ENCODE data around the gene FHIT. TPM values are rescaled to one million over a fixed set of nuclear protein-coding genes. Genes with fewer than 3 reads are reported as not detected.
"Not testable (repeated sequence)": the region's sequence is repeated elsewhere in the genome, so short reads cannot be mapped to it uniquely, and the experiment has no call there.

FHIT gene
- total and polyA plus RNA-seq, 4 donors = 2.6 to 21.3 (median 8.7) TPM

DNA sequence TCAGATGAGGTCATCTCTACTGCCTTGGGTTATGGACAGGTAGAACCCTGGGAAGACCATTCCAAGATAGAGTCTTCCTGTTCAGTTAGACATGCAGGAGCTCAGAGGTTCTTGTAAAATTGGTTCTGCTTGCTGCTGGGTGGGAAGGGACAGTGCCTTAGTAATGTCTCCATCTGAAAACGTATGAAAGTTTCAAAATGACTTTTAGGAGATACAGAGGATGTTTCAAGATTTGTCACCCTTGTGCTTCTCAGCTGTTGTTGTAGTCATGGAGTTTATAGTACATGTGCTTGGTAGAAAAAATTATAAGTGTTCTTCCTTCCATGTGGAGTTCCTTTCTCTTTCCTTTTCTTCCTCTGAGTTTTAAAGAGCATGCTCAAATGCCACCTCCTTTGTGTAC, 1316.2 kb downstream of the FHIT start:
- Histone ChIP-seq H3K27ac (ENCODE audit: low read depth in 1 of 2, low read length in 1 of 2) (no peak overlapping the region), H3K4me3 (no peak overlapping the region), H3K4me1 (ENCODE audit: control insufficient read depth in 5 of 5, insufficient read depth in 5 of 5, low read length in 5 of 5) (peaks cover 0 to 7% (median 3%) of the 10 kb centered on the region in 5 donors), H3K9me3 (ENCODE audit: control insufficient read depth in 4 of 4, insufficient read depth in 3 of 4, low read length in 3 of 4) (peaks cover 0 to under 1% (median 0%) of the 10 kb centered on the region in 4 donors), H3K9ac (ENCODE audit: insufficient read depth in 1 of 2, low read length in 2 of 2) (no peak overlapping the region), H3K36me3 (ENCODE audit: control insufficient read depth in 4 of 4, insufficient read depth in 4 of 4, low read length in 4 of 4) (no peaks in the 10 kb centered on the region), H3K27me3 (ENCODE audit: control insufficient read depth in 3 of 3, insufficient read depth in 3 of 3, low read length in 2 of 3) (no peaks in the 10 kb centered on the region)
- no peak for TF ChIP-seq CTCF (IDR thresholded peaks at IDR 0.05; ENCODE audit: control extremely low read depth, extremely low read depth)
- no peak for ATAC-seq (ENCODE audit: insufficient read depth, low FRiP score)
- no peak for DNase-seq
- 64 to 84% methylated on average over 1 of the region's 1 CpG for WGBS, 2 donors

- not testable (repeated sequence) for H3K36me3 ChIP-seq (ENCODE audit: control insufficient read depth in 4 of 4, insufficient read depth in 4 of 4, low read length in 4 of 4); H3K9me3 ChIP-seq (ENCODE audit: control insufficient read depth in 4 of 4, insufficient read depth in 3 of 4, low read length in 3 of 4); H3K27ac ChIP-seq (ENCODE audit: low read depth in 1 of 2, low read length in 1 of 2); H3K9ac ChIP-seq (ENCODE audit: insufficient read depth in 1 of 2, low read length in 2 of 2); H3K4me1 ChIP-seq (ENCODE audit: control insufficient read depth in 5 of 5, insufficient read depth in 5 of 5, low read length in 5 of 5); H3K4me3 ChIP-seq; H3K27me3 ChIP-seq (ENCODE audit: control insufficient read depth in 3 of 3, insufficient read depth in 3 of 3, low read length in 2 of 3); ATAC-seq (ENCODE audit: insufficient read depth, low FRiP score); DNase-seq
- 68 to 95% methylated on average over 2 of the region's 2 CpGs for WGBS, 2 donors
Measured at GRCh38 chr3:59934560-59934959, 1316.7 kb downstream of the FHIT start.

DNA sequence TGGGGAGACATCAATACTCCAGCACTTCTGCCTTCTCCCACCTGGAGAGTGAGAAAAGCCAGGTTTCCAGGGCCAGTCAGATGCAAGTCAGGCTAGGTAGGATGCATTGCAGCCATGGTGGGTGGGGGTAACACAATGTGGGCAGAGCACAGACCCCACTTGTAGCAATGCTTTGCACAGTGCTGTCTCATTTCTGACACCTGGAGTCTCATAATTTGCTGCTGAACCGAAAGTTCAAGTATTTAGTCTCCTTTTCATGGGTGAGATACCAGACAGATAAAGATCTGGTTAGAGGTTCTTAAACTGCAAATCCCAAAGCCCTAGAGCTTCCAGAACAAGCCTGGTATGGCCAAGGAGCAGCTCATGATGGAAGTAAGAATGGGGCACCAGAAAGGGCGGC, 1321.1 kb downstream of the FHIT start:
- Histone ChIP-seq H3K4me1 (ENCODE audit: control insufficient read depth in 5 of 5, insufficient read depth in 5 of 5, low read length in 5 of 5) (no peaks in the 10 kb centered on the region), H3K36me3 (ENCODE audit: control insufficient read depth in 4 of 4, insufficient read depth in 4 of 4, low read length in 4 of 4) (no peaks in the 10 kb centered on the region), H3K9ac (ENCODE audit: insufficient read depth in 1 of 2, low read length in 2 of 2) (no peak overlapping the region), H3K9me3 (ENCODE audit: control insufficient read depth in 4 of 4, insufficient read depth in 3 of 4, low read length in 3 of 4) (peaks cover 0 to 1% (median 0%) of the 10 kb centered on the region in 4 donors), H3K27me3 (ENCODE audit: control insufficient read depth in 3 of 3, insufficient read depth in 3 of 3, low read length in 2 of 3) (no peaks in the 10 kb centered on the region), H3K27ac (ENCODE audit: low read depth in 1 of 2, low read length in 1 of 2) (no peak overlapping the region), H3K4me3 (no peak overlapping the region)
- DNase-seq = no peak
- no peak for ATAC-seq (ENCODE audit: insufficient read depth, low FRiP score)
- 91 to 92% methylated on average over 2 of the region's 2 CpGs for WGBS, 2 donors
- no peak for TF ChIP-seq CTCF (IDR thresholded peaks at IDR 0.05; ENCODE audit: control extremely low read depth, extremely low read depth)

DNA sequence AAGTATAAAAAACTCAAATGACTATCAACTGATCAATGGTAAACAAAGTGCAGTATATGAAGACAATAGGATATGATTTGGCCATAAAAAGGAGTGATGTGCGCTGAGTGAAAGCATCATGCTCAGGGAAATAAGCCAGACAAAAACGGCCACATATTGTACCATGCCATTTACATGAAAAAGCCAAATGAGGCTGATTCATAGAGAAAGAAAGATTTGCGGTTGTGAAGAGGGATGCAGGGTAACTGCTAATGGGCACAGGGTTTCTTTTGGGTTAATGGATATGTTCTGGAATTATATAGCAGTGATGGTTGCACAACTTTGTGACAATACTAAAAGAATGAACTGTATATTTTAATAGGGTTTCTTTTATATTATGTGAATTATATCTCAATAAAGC, 1324.2 kb downstream of the FHIT start:
- no peak for ATAC-seq (ENCODE audit: insufficient read depth, low FRiP score)
- WGBS, 2 donors = 93 to 94% methylated on average over 3 of the region's 3 CpGs
- H3K36me3 ChIP-seq (ENCODE audit: control insufficient read depth in 4 of 4, insufficient read depth in 4 of 4, low read length in 4 of 4) = no peaks in the 10 kb centered on the region

More for the DNA sequence above, 1324.2 kb downstream of the FHIT start:
- H3K27ac ChIP-seq (ENCODE audit: low read depth in 1 of 2, low read length in 1 of 2) = no peak overlapping the region
- H3K4me1 ChIP-seq (ENCODE audit: control insufficient read depth in 5 of 5, insufficient read depth in 5 of 5, low read length in 5 of 5) = no peaks in the 10 kb centered on the region
- no peak overlapping the region for H3K4me3 ChIP-seq
- no peaks in the 10 kb centered on the region for H3K27me3 ChIP-seq (ENCODE audit: control insufficient read depth in 3 of 3, insufficient read depth in 3 of 3, low read length in 2 of 3)
- no peak for DNase-seq
- peaks cover 0 to 1% (median 0%) of the 10 kb centered on the region in 4 donors for H3K9me3 ChIP-seq (ENCODE audit: control insufficient read depth in 4 of 4, insufficient read depth in 3 of 4, low read length in 3 of 4)
- H3K9ac ChIP-seq (ENCODE audit: insufficient read depth in 1 of 2, low read length in 2 of 2) = no peak overlapping the region
- no peak for TF ChIP-seq CTCF (IDR thresholded peaks at IDR 0.05; ENCODE audit: control extremely low read depth, extremely low read depth)

All from lung (tissue), 12 donors.